ENCODE measurements around the gene TMEM92. TPM values are rescaled to one million over a fixed set of nuclear protein-coding genes. Genes with fewer than 3 reads are reported as not detected.

The TMEM92 gene
- total RNA-seq, 1 donor from 2014 or later: 13.2 TPM

DNA sequence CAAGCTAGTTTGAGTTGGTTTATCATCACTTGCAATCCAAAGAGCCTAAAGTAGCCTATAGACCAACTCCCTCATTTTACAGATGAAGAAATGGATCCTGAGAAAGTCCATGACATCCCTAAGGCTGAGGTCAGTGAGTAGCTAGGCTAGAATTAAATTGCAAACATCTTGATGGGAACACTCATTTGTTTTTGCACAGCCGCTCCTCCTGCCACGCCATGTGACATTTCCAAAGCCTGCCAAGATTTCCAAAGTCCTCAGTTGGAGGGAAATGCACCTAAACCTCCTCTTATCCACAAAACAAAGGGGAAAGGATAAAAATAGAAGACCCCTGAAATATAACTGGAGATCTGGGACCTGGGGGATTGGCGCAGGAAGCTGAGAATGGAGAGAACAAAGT is 15.0 kb downstream of the TMEM92 start:
- peak overlapping the region; percentile 41 for H3K4me3 ChIP-seq (ENCODE audit: low read depth, low read length)
- no peak for DNase-seq (ENCODE audit: low read depth)
- TF ChIP-seq, protein P1, sequence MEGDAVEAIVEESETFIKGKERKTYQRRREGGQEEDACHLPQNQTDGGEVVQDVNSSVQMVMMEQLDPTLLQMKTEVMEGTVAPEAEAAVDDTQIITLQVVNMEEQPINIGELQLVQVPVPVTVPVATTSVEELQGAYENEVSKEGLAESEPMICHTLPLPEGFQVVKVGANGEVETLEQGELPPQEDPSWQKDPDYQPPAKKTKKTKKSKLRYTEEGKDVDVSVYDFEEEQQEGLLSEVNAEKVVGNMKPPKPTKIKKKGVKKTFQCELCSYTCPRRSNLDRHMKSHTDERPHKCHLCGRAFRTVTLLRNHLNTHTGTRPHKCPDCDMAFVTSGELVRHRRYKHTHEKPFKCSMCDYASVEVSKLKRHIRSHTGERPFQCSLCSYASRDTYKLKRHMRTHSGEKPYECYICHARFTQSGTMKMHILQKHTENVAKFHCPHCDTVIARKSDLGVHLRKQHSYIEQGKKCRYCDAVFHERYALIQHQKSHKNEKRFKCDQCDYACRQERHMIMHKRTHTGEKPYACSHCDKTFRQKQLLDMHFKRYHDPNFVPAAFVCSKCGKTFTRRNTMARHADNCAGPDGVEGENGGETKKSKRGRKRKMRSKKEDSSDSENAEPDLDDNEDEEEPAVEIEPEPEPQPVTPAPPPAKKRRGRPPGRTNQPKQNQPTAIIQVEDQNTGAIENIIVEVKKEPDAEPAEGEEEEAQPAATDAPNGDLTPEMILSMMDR (conservative IDR thresholded peaks at IDR 0.05; ENCODE audit: low read depth, low read length): no peak

DNA sequence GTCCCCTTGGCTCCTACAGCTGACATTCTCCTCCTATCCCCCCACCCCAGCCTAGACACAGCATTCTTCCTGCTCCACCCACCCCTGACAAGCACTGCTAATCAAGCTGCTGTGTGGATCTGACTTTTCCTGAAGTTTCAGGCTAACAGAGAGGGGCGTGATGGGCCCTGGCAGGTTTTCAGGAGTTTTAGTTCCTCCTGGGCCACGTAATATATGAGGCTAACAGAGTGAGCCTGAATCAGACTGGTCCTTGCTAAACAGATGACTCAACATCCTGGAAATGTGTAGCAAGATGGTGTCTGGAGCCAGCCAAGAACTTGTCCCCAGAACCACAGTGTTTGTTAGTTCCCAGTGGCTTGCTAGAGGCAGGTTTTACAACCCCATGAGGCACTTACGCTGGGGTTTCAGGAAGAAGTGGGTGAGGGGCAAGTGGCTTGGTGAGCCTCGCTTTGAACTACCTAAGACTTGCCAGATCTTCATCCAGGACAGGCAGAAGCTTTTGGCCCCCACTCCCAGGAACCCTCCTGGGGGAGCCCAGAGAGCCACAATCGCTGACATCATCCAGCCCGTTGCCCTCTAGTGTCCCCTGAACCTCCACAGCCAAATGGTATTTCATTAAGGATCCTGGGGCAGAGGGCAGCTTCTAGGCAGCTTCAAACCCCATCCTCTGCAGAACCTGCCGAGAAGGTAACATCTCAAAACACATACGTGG is 15.9 kb downstream of the TMEM92 start:
- H3K4me3 ChIP-seq (ENCODE audit: low read depth, low read length): peak overlapping the region; percentile 41
- TF ChIP-seq, protein P1 (conservative IDR thresholded peaks at IDR 0.05; ENCODE audit: low read depth, low read length): no peak
- peak; percentile 75 for DNase-seq (ENCODE audit: low read depth)

GRCh38 chr17:50290933-50291332 is 16.7 kb downstream of the TMEM92 start:
- TF ChIP-seq, protein P1 (conservative IDR thresholded peaks at IDR 0.05; ENCODE audit: low read depth, low read length): no peak

DNA sequence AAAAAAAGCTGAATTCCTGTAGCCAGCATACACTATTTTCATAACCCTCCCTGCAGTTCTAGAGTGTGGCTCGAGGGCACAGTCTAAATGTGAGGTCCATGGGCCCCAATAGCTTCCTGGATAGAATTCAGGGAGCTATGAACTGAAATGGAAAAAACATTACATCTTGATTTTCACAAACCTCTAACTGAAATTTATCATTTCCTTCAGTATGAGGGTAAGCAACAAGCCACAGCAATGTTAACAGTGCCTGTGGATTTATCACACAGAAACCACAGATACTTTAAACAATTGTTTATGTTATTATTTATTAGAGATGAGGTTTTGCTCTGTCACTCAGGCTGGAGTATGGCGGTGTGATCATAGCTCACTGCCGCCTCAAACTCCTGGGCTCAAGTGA is 18.2 kb downstream of the TMEM92 start:
- TF ChIP-seq, protein P1 (conservative IDR thresholded peaks at IDR 0.05; ENCODE audit: low read depth, low read length): no peak
- H3K4me3 ChIP-seq (ENCODE audit: low read depth, low read length): no peak overlapping the region

More at GRCh38 chr17:50290933-50291332, 16.7 kb downstream of the TMEM92 start:
- no peak for DNase-seq (ENCODE audit: low read depth)
- H3K4me3 ChIP-seq (ENCODE audit: low read depth, low read length): no peak overlapping the region

DNA sequence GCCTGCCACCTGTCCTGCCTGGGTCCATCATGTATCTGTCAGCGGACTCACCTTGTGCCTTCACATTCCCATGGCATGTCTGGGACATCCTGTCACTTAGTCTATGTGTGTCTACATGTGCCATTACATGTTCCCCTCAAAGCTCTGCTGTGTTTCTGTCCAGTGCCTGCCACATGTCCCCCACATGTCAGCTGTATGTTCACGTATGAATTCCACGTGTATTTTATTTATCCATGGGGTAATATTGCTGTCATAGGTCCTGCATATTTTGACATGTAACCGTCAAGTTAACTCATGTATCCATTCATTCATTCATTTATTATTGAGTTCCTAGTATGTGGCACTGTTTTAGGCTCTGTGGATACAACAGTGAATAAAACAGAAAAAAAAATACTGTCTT is 20.8 kb downstream of the TMEM92 start:
- no peak overlapping the region for H3K4me3 ChIP-seq (ENCODE audit: low read depth, low read length)
- no peak for DNase-seq (ENCODE audit: low read depth)
- TF ChIP-seq, protein P1 (conservative IDR thresholded peaks at IDR 0.05; ENCODE audit: low read depth, low read length): no peak

More for the DNA sequence above, 18.2 kb downstream of the TMEM92 start:
- no peak for DNase-seq (ENCODE audit: low read depth)

DNA sequence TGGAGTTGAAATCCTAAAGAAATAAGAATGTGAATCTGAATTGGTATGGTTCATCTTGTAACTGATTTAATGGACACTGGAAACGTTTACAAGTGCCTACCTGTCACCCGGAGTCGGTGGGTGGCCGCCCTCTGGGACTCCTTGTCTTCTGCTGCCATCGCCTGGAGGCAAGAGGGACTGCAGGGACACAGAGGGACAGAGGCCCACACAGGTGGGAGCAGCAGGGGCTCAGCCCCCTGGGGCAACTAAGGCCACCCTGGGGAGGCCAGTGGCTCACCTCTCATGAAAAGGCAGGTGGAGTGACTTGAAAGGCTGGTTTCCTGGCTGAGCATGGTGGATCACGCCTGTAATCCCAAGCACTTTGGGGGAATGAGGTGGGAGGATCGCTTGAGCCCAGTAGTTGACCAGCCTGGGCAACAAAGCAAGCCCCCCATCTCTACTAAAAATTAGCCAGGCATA is 23.2 kb downstream of the TMEM92 start:
- no peak for DNase-seq (ENCODE audit: low read depth)
- H3K4me3 ChIP-seq (ENCODE audit: low read depth, low read length): no peak overlapping the region
- TF ChIP-seq, protein P1 (conservative IDR thresholded peaks at IDR 0.05; ENCODE audit: low read depth, low read length): peak; percentile 57

- TF ChIP-seq, protein P1 (conservative IDR thresholded peaks at IDR 0.05; ENCODE audit: low read depth, low read length): no peak
- DNase-seq (ENCODE audit: low read depth): no peak
- no peak overlapping the region for H3K4me3 ChIP-seq (ENCODE audit: low read depth, low read length)
Measured at GRCh38 chr17:50298018-50298417, 23.8 kb downstream of the TMEM92 start.

Measured in epithelial cell of proximal tubule (primary cell).